ENCODE results near the gene FDXR. TPM values are rescaled to one million over a fixed set of nuclear protein-coding genes. Genes with fewer than 3 reads are reported as not detected.

Gene FDXR
- polyA plus RNA-seq, 4 donors, result 9.2 to 16.6 (median 12.5) TPM

- Histone ChIP-seq H3K4me3 (ENCODE audit: low read depth in 1 of 3, low read length in 3 of 3) (no peak overlapping the region), H3K27me3 (ENCODE audit: control insufficient read depth in 3 of 3, insufficient read depth in 3 of 3, low read length in 3 of 3) (peaks cover 0 to 85% (median 42%) of the 10 kb centered on the region in 3 donors), H3K9me3 (ENCODE audit: control insufficient read depth in 2 of 2, insufficient read depth in 1 of 2, low read depth in 1 of 2, low read length in 1 of 2) (no peaks in the 10 kb centered on the region), H3K27ac (ENCODE audit: low read depth in 1 of 3, low read length in 2 of 3) (no peak overlapping the region), H3K4me1 (ENCODE audit: control insufficient read depth in 3 of 3, insufficient read depth in 2 of 3, low read depth in 1 of 3, low read length in 2 of 3) (no peaks in the 10 kb centered on the region), H3K36me3 (ENCODE audit: control insufficient read depth in 3 of 3, insufficient read depth in 2 of 3, low read depth in 1 of 3, low read length in 3 of 3) (no peaks in the 10 kb centered on the region)
- 82 to 87% (median 86%) methylated on average over 11 to 17 of the region's 17 CpGs for WGBS, 3 donors
- FAIRE-seq, result no peak
- no peak for DNase-seq
Observed at GRCh38 chr17:74854792-74855191, 18.0 kb downstream of the FDXR start.

GRCh38 chr17:74853669-74854068 lies 19.1 kb downstream of the FDXR start:
- no peaks in the 10 kb centered on the region for H3K36me3 ChIP-seq (ENCODE audit: control insufficient read depth in 3 of 3, insufficient read depth in 2 of 3, low read depth in 1 of 3, low read length in 3 of 3)
- no peak for FAIRE-seq
- H3K4me3 ChIP-seq (ENCODE audit: low read depth in 1 of 3, low read length in 3 of 3), result no peak overlapping the region
- H3K27ac ChIP-seq (ENCODE audit: low read depth in 1 of 3, low read length in 2 of 3), result no peak overlapping the region
- no peaks in the 10 kb centered on the region for H3K4me1 ChIP-seq (ENCODE audit: control insufficient read depth in 3 of 3, insufficient read depth in 2 of 3, low read depth in 1 of 3, low read length in 2 of 3)
- peaks cover 0 to 75% (median 37%) of the 10 kb centered on the region in 3 donors for H3K27me3 ChIP-seq (ENCODE audit: control insufficient read depth in 3 of 3, insufficient read depth in 3 of 3, low read length in 3 of 3)
- no peak for DNase-seq
- 77 to 82% (median 78%) methylated on average over 8 of the region's 8 CpGs for WGBS, 3 donors
- no peaks in the 10 kb centered on the region for H3K9me3 ChIP-seq (ENCODE audit: control insufficient read depth in 2 of 2, insufficient read depth in 1 of 2, low read depth in 1 of 2, low read length in 1 of 2)

- Histone ChIP-seq H3K27ac (ENCODE audit: low read depth in 1 of 3, low read length in 2 of 3) (no peak overlapping the region), H3K36me3 (ENCODE audit: control insufficient read depth in 3 of 3, insufficient read depth in 2 of 3, low read depth in 1 of 3, low read length in 3 of 3) (no peaks in the 10 kb centered on the region), H3K4me1 (ENCODE audit: control insufficient read depth in 3 of 3, insufficient read depth in 2 of 3, low read depth in 1 of 3, low read length in 2 of 3) (no peaks in the 10 kb centered on the region), H3K27me3 (ENCODE audit: control insufficient read depth in 3 of 3, insufficient read depth in 3 of 3, low read length in 3 of 3) (peaks cover 0 to 69% (median 35%) of the 10 kb centered on the region in 3 donors), H3K9me3 (ENCODE audit: control insufficient read depth in 2 of 2, insufficient read depth in 1 of 2, low read depth in 1 of 2, low read length in 1 of 2) (no peaks in the 10 kb centered on the region), H3K4me3 (ENCODE audit: low read depth in 1 of 3, low read length in 3 of 3) (no peak overlapping the region)
- DNase-seq (no peak), FAIRE-seq (no peak)
- 14 to 17% (median 14%) methylated on average over 9 of the region's 9 CpGs for WGBS, 3 donors
Observed at GRCh38 chr17:74853048-74853397, 19.8 kb downstream of the FDXR start.

- Histone ChIP-seq H3K36me3 (ENCODE audit: control insufficient read depth in 3 of 3, insufficient read depth in 2 of 3, low read depth in 1 of 3, low read length in 3 of 3) (no peaks in the 10 kb centered on the region), H3K4me3 (ENCODE audit: low read depth in 1 of 3, low read length in 3 of 3) (no peak overlapping the region), H3K9me3 (ENCODE audit: control insufficient read depth in 2 of 2, insufficient read depth in 1 of 2, low read depth in 1 of 2, low read length in 1 of 2) (no peaks in the 10 kb centered on the region), H3K4me1 (ENCODE audit: control insufficient read depth in 3 of 3, insufficient read depth in 2 of 3, low read depth in 1 of 3, low read length in 2 of 3) (no peaks in the 10 kb centered on the region), H3K27ac (ENCODE audit: low read depth in 1 of 3, low read length in 2 of 3) (no peak overlapping the region), H3K27me3 (ENCODE audit: control insufficient read depth in 3 of 3, insufficient read depth in 3 of 3, low read length in 3 of 3) (peaks cover 0 to 63% (median 32%) of the 10 kb centered on the region in 3 donors)
- DNase-seq (peak; percentile 48 to 79), FAIRE-seq (no peak)
- 11 to 18% (median 16%) methylated on average over 44 to 76 of the region's 76 CpGs for WGBS, 3 donors
Observed at GRCh38 chr17:74852237-74853047, 20.4 kb downstream of the FDXR start.

GRCh38 chr17:74851612-74852236 lies 21.1 kb downstream of the FDXR start:
- no peak overlapping the region for H3K4me3 ChIP-seq (ENCODE audit: low read depth in 1 of 3, low read length in 3 of 3)
- H3K4me1 ChIP-seq (ENCODE audit: control insufficient read depth in 3 of 3, insufficient read depth in 2 of 3, low read depth in 1 of 3, low read length in 2 of 3), result no peaks in the 10 kb centered on the region
- peaks cover 0 to 56% (median 32%) of the 10 kb centered on the region in 3 donors for H3K27me3 ChIP-seq (ENCODE audit: control insufficient read depth in 3 of 3, insufficient read depth in 3 of 3, low read length in 3 of 3)
- FAIRE-seq (no peak), DNase-seq (peak in 1 of 2 donors; percentile 24)
- 43 to 55% (median 46%) methylated on average over 21 to 29 of the region's 29 CpGs for WGBS, 3 donors
- no peak overlapping the region for H3K27ac ChIP-seq (ENCODE audit: low read depth in 1 of 3, low read length in 2 of 3)
- no peaks in the 10 kb centered on the region for H3K36me3 ChIP-seq (ENCODE audit: control insufficient read depth in 3 of 3, insufficient read depth in 2 of 3, low read depth in 1 of 3, low read length in 3 of 3)
- H3K9me3 ChIP-seq (ENCODE audit: control insufficient read depth in 2 of 2, insufficient read depth in 1 of 2, low read depth in 1 of 2, low read length in 1 of 2), result no peaks in the 10 kb centered on the region

GRCh38 chr17:74850914-74851313 lies 21.9 kb downstream of the FDXR start:
- 47 to 62% (median 57%) methylated on average over 3 of the region's 3 CpGs for WGBS, 3 donors
- Histone ChIP-seq H3K27ac (ENCODE audit: low read depth in 1 of 3, low read length in 2 of 3) (no peak overlapping the region), H3K9me3 (ENCODE audit: control insufficient read depth in 2 of 2, insufficient read depth in 1 of 2, low read depth in 1 of 2, low read length in 1 of 2) (no peaks in the 10 kb centered on the region), H3K27me3 (ENCODE audit: control insufficient read depth in 3 of 3, insufficient read depth in 3 of 3, low read length in 3 of 3) (peaks cover 0 to 57% (median 32%) of the 10 kb centered on the region in 3 donors), H3K4me1 (ENCODE audit: control insufficient read depth in 3 of 3, insufficient read depth in 2 of 3, low read depth in 1 of 3, low read length in 2 of 3) (no peaks in the 10 kb centered on the region), H3K4me3 (ENCODE audit: low read depth in 1 of 3, low read length in 3 of 3) (no peak overlapping the region), H3K36me3 (ENCODE audit: control insufficient read depth in 3 of 3, insufficient read depth in 2 of 3, low read depth in 1 of 3, low read length in 3 of 3) (no peaks in the 10 kb centered on the region)
- no peak for DNase-seq
- no peak for FAIRE-seq

- no peak overlapping the region for H3K27ac ChIP-seq (ENCODE audit: low read depth in 1 of 3, low read length in 2 of 3)
- 80 to 85% (median 84%) methylated on average over 16 to 17 of the region's 17 CpGs for WGBS, 3 donors
- no peak for DNase-seq
- no peaks in the 10 kb centered on the region for H3K9me3 ChIP-seq (ENCODE audit: control insufficient read depth in 2 of 2, insufficient read depth in 1 of 2, low read depth in 1 of 2, low read length in 1 of 2)
- H3K27me3 ChIP-seq (ENCODE audit: control insufficient read depth in 3 of 3, insufficient read depth in 3 of 3, low read length in 3 of 3), result peaks cover 0 to 52% (median 30%) of the 10 kb centered on the region in 3 donors
- no peaks in the 10 kb centered on the region for H3K36me3 ChIP-seq (ENCODE audit: control insufficient read depth in 3 of 3, insufficient read depth in 2 of 3, low read depth in 1 of 3, low read length in 3 of 3)
- no peaks in the 10 kb centered on the region for H3K4me1 ChIP-seq (ENCODE audit: control insufficient read depth in 3 of 3, insufficient read depth in 2 of 3, low read depth in 1 of 3, low read length in 2 of 3)
- H3K4me3 ChIP-seq (ENCODE audit: low read depth in 1 of 3, low read length in 3 of 3), result no peak overlapping the region
- no peak for FAIRE-seq
Observed at GRCh38 chr17:74850310-74850709, 22.5 kb downstream of the FDXR start.

GRCh38 chr17:74848656-74849399 lies 24.0 kb downstream of the FDXR start:
- Histone ChIP-seq H3K9me3 (ENCODE audit: control insufficient read depth in 2 of 2, insufficient read depth in 1 of 2, low read depth in 1 of 2, low read length in 1 of 2) (no peaks in the 10 kb centered on the region), H3K36me3 (ENCODE audit: control insufficient read depth in 3 of 3, insufficient read depth in 2 of 3, low read depth in 1 of 3, low read length in 3 of 3) (no peaks in the 10 kb centered on the region), H3K27ac (ENCODE audit: low read depth in 1 of 3, low read length in 2 of 3) (no peak overlapping the region), H3K4me1 (ENCODE audit: control insufficient read depth in 3 of 3, insufficient read depth in 2 of 3, low read depth in 1 of 3, low read length in 2 of 3) (no peaks in the 10 kb centered on the region), H3K27me3 (ENCODE audit: control insufficient read depth in 3 of 3, insufficient read depth in 3 of 3, low read length in 3 of 3) (peaks cover 0 to 46% (median 16%) of the 10 kb centered on the region in 3 donors), H3K4me3 (ENCODE audit: low read depth in 1 of 3, low read length in 3 of 3) (no peak overlapping the region)
- no peak for DNase-seq
- WGBS, 3 donors, result 62 to 69% (median 69%) methylated on average over 7 to 9 of the region's 9 CpGs
- FAIRE-seq, result no peak

Measured in small intestine (tissue), 7 donors.